Testis (tissue), 3 donors: Measurements from ENCODE around the gene SYCP2. TPM values are rescaled to one million over a fixed set of nuclear protein-coding genes. Genes with fewer than 3 reads are reported as not detected.

Experiments
- DNase-seq: peaks from one replicate; pipeline ENCODE4 v3.0.0-alpha.2; 2019
- H3K27ac ChIP-seq, 2 donors: fragments of 200-600 bp; sonication (generic); one replicate each; pipeline ENCODE4 v1.5.1; 2019
- H3K27me3 ChIP-seq: fragments of 200-600 bp; sonication (generic); one replicate; pipeline ENCODE4 v1.5.1; 2019
- H3K36me3 ChIP-seq: fragments of 200-600 bp; sonication (generic); one replicate; pipeline ENCODE4 v1.5.1; 2017; ENCODE audit warnings: low read depth; ENCODE audit errors: missing control alignments
- H3K4me1 ChIP-seq: fragments of 200-600 bp; sonication (generic); one replicate; pipeline ENCODE4 v1.5.1; 2019
- H3K4me3 ChIP-seq, 2 donors: fragments of 200-600 bp; sonication (generic); one replicate each; pipeline ENCODE4 v1.5.1; 2017 to 2019
- H3K9me3 ChIP-seq: fragments of 200-600 bp; sonication (generic); one replicate; pipeline ENCODE4 v1.5.1; 2017
- POLR2A ChIP-seq: fragments of 450-650 bp; IDR thresholded peaks from one replicate; pipeline ENCODE4 v1.6.1; 2017; ENCODE audit warnings: antibody characterized with exemption, mild to moderate bottlenecking, moderate library complexity
- WGBS, 2 donors: methylation state at CpG; one replicate each; pipeline ENCODE4 v1.1.5; 2018; 5-methylcytosine and 5-hydroxymethylcytosine counted together
- intact Hi-C: fragments of 100-400 bp; cut with DNase I; formaldehyde crosslinking; loops from one replicate; pipeline ENCODE4 v1.15.1; 2023; ENCODE audit warnings: low total_unique reads
- polyA plus RNA-seq: library from polyadenylated mRNA; stranded (reverse); fragments of 350-450 nt; fragmentation: Illumina TruSeq; extraction: RNeasy Lipid Tissue Mini Kit (QIAGEN cat#74804); gene quantifications from one replicate; pipeline ENCODE4 v1.2.3, GENCODE V29; 2014; ENCODE audit warnings: low read depth, low replicate concordance; ENCODE audit not compliant: insufficient read depth
- total RNA-seq, 2 donors: library from RNA; depleted of rRNA; stranded (reverse); fragments of >200 nt; gene quantifications; one replicate each; pipeline ENCODE4 v1.2.3, GENCODE V29; 2016
- TF ChIP-seq, protein P1 (sequence below), 3 experiments: fragments of 450-650 bp in 2 of 3; fragments of 200-600 bp in 1 of 3; sonication (generic) in 1 of 3; IDR thresholded peaks; one replicate each; pipeline ENCODE4 v1.5.1; 2016 to 2019; ENCODE audit warnings: antibody characterized with exemption in 3 of 3, mild to moderate bottlenecking in 2 of 3, moderate library complexity in 1 of 3

The SYCP2 gene
- total and polyA plus RNA-seq, 3 donors from 2014 or later: 18.8 to 55.8 (median 23.8) TPM

DNA sequence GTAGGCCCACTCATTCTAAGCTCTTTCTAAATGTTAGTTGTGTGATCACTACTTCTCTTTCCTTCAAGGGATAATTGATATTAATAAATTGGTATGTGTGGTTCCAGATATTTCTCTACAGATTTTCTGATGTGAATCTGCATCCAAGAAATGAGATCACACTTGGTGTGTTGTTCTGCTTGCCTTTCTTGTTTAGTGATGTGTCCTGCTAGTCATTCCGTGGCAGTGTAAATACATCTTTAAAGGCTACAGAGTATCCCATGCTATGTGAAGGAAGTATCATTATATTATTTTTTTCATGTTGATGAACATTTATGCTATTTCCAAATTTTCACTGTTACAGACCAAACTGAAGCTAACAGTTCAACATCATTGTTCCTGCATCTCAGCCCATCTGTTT, 38.0 kb upstream of the SYCP2 start:
- WGBS, 2 donors: 88 to 91% methylated on average over 1 of the region's 1 CpG
- Histone ChIP-seq H3K27ac (no peak overlapping the region), H3K4me3 (no peak overlapping the region), H3K36me3 (no peaks in the 10 kb centered on the region), H3K9me3 (no peaks in the 10 kb centered on the region), H3K4me1 (no peaks in the 10 kb centered on the region), H3K27me3 (no peaks in the 10 kb centered on the region)
- DNase-seq: no peak
- intact Hi-C loops: no loop called here
- TF ChIP-seq, protein P1, sequence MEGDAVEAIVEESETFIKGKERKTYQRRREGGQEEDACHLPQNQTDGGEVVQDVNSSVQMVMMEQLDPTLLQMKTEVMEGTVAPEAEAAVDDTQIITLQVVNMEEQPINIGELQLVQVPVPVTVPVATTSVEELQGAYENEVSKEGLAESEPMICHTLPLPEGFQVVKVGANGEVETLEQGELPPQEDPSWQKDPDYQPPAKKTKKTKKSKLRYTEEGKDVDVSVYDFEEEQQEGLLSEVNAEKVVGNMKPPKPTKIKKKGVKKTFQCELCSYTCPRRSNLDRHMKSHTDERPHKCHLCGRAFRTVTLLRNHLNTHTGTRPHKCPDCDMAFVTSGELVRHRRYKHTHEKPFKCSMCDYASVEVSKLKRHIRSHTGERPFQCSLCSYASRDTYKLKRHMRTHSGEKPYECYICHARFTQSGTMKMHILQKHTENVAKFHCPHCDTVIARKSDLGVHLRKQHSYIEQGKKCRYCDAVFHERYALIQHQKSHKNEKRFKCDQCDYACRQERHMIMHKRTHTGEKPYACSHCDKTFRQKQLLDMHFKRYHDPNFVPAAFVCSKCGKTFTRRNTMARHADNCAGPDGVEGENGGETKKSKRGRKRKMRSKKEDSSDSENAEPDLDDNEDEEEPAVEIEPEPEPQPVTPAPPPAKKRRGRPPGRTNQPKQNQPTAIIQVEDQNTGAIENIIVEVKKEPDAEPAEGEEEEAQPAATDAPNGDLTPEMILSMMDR (IDR thresholded peaks at IDR 0.05): no peak
- TF ChIP-seq POLR2A: no peak

DNA sequence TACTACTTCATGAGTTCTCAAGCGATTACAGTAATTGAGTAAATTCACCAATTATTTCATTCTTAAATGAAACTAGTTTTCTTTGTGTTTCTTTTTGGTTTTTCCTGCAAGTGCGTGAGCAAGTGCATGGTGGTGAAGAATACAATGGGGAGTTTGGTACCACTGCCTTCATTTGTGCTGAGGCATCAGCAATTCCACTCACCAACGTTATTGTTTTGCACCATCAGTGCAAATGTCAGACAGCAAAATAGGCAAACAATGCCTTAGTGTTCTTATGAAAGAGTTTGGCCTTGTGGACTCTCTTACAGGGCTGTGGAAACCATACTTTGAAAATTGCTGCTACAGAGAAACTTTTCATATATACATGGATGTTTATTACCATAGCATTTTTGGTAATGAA, 33.0 kb upstream of the SYCP2 start:
- Histone ChIP-seq H3K4me3 (no peak overlapping the region), H3K27me3 (no peaks in the 10 kb centered on the region), H3K36me3 (no peaks in the 10 kb centered on the region), H3K9me3 (no peaks in the 10 kb centered on the region), H3K4me1 (no peaks in the 10 kb centered on the region), H3K27ac (no peak overlapping the region)
- 77% methylated on average over 3 of the region's 3 CpGs for WGBS, 2 donors
- TF ChIP-seq POLR2A: no peak
- TF ChIP-seq, protein P1 (IDR thresholded peaks at IDR 0.05): no peak
- no peak for DNase-seq
- intact Hi-C loops: no loop called here

DNA sequence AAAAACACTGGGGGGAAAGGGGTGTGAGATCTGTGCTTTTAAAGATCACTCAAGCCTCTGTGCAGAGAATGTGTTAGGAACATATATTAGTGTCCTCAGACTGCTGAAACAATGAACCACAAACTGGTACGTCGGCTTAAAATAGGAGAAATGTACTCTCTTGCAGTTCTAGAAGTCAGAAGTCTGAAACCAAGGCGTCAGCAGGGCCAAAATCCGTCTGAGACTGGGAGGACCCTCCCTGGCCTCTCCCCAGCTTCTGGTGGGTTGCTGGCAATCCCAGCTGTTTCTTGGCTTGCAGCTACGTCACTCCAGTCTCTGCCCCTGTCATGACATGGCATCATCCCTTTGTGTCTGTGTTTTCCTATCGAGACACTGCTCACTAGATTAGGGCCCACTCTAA, 28.7 kb upstream of the SYCP2 start:
- Histone ChIP-seq H3K4me1 (no peaks in the 10 kb centered on the region), H3K36me3 (no peaks in the 10 kb centered on the region), H3K27me3 (no peaks in the 10 kb centered on the region), H3K4me3 (no peak overlapping the region), H3K9me3 (no peaks in the 10 kb centered on the region), H3K27ac (no peak overlapping the region)
- no peak for DNase-seq
- TF ChIP-seq, protein P1 (IDR thresholded peaks at IDR 0.05): no peak
- no peak for TF ChIP-seq POLR2A
- intact Hi-C loops: no loop called here
- WGBS, 2 donors: 81 to 88% methylated on average over 6 of the region's 6 CpGs

DNA sequence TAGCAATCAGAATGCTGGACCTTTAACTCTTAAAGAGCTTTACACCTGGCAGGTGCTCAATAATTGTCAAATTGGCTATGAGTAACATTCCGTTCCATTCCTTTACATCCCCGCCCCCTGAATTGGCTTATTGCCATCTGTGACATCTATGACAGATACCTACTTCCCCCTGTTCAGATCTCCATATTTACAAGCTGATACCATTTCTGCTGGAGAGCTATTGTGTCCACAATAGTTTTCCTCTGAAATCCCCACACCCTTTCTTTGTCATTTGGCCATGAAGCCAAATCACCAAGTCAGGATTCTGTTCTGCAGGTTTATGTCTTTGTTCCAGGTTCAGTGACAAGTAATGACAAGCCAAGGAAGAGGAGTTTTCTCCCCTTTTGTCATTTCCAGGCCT, 28.0 kb upstream of the SYCP2 start:
- no peak overlapping the region for H3K27ac ChIP-seq
- H3K27me3 ChIP-seq: no peaks in the 10 kb centered on the region
- H3K4me1 ChIP-seq: no peaks in the 10 kb centered on the region
- no peak for DNase-seq
- intact Hi-C loops: no loop called here
- no peaks in the 10 kb centered on the region for H3K36me3 ChIP-seq
- TF ChIP-seq POLR2A: no peak
- TF ChIP-seq, protein P1 (IDR thresholded peaks at IDR 0.05): no peak
- WGBS, 2 donors: 69 to 85% methylated on average over 2 of the region's 2 CpGs
- no peak overlapping the region for H3K4me3 ChIP-seq
- no peaks in the 10 kb centered on the region for H3K9me3 ChIP-seq

DNA sequence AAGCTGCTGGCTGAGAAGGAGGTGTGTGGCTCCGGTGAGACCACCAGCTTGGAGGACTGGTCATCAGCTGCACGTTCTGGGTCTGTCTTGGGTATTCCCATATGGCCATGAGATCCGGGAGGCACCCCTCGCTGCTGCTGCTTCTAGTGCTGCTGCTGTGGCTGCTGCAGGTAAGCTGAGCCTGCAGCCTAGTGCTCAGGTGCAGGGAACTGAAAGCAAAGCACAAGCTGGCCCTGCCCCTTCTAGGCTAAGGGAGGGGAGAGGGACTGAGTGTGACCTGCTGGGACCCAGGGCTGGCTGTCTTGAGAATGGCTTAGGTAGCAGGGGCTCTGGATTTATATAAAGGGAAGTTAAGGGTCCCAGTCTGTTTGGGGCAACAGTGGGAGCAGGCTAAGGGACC, 25.2 kb upstream of the SYCP2 start:
- no peaks in the 10 kb centered on the region for H3K27me3 ChIP-seq
- no peaks in the 10 kb centered on the region for H3K36me3 ChIP-seq
- no peak for TF ChIP-seq POLR2A
- TF ChIP-seq, protein P1 (IDR thresholded peaks at IDR 0.05): no peak
- WGBS, 2 donors: 82 to 92% methylated on average over 2 to 4 of the region's 4 CpGs
- intact Hi-C loops: no loop called here
- H3K27ac ChIP-seq: no peak overlapping the region
- H3K4me1 ChIP-seq: no peaks in the 10 kb centered on the region
- no peak for DNase-seq
- H3K4me3 ChIP-seq: no peak overlapping the region
- H3K9me3 ChIP-seq: no peaks in the 10 kb centered on the region
